H9 (cell line): ENCODE measurements around the gene TMEM273. TPM values are rescaled to one million over a fixed set of nuclear protein-coding genes. Genes with fewer than 3 reads are reported as not detected.

Experiments
- DNase-seq: peaks from one replicate; pipeline ENCODE4 v3.0.0-alpha.2; 2017
- H2AFZ ChIP-seq: one replicate; pipeline ENCODE4 v1.6.1; 2013; ENCODE audit warnings: mild to moderate bottlenecking, low read length, control low read depth, moderate library complexity
- H2AK5ac ChIP-seq: 2 replicates; pipeline ENCODE4 v1.6.1; 2013; ENCODE audit warnings: low read length, control low read depth, mixed read lengths; ENCODE audit not compliant: insufficient read length
- H2BK120ac ChIP-seq: one replicate; pipeline ENCODE4 v1.6.1; 2013; ENCODE audit warnings: low read depth, mild to moderate bottlenecking, low read length, control low read depth, inconsistent platforms; ENCODE audit not compliant: poor library complexity, severe bottlenecking
- H2BK12ac ChIP-seq: 2 replicates; pipeline ENCODE4 v1.6.1; 2013; ENCODE audit warnings: low read length, control low read depth, mixed read lengths, low read depth; ENCODE audit not compliant: insufficient read length
- H2BK15ac ChIP-seq: 2 replicates; pipeline ENCODE4 v1.6.1; 2013; ENCODE audit warnings: low read depth, low read length, control low read depth
- H2BK20ac ChIP-seq: one replicate; pipeline ENCODE4 v1.6.1; 2013; ENCODE audit warnings: low read depth, mild to moderate bottlenecking, low read length, control low read depth, inconsistent platforms; ENCODE audit not compliant: poor library complexity, severe bottlenecking
- H2BK5ac ChIP-seq: 2 replicates; pipeline ENCODE4 v1.6.1; 2013; ENCODE audit warnings: low read length, control low read depth, mixed read lengths; ENCODE audit not compliant: insufficient read length
- H3K14ac ChIP-seq: 2 replicates; pipeline ENCODE4 v1.6.1; 2013; ENCODE audit warnings: low read length, control low read depth; ENCODE audit not compliant: insufficient read depth
- H3K18ac ChIP-seq: 2 replicates; pipeline ENCODE4 v1.6.1; 2013; ENCODE audit warnings: low read depth, mild to moderate bottlenecking, mixed read lengths, low read length, control low read depth; ENCODE audit not compliant: insufficient read length
- H3K23ac ChIP-seq: 2 replicates; pipeline ENCODE4 v1.6.1; 2013; ENCODE audit warnings: low read length, control low read depth, mixed read lengths, low read depth; ENCODE audit not compliant: insufficient read length
- H3K23me2 ChIP-seq: 2 replicates; pipeline ENCODE4 v1.6.1; 2013; ENCODE audit warnings: low read depth, mild to moderate bottlenecking, mixed read lengths, low read length, control low read depth; ENCODE audit not compliant: insufficient read length, poor library complexity, severe bottlenecking
- H3K27ac ChIP-seq: 2 replicates; pipeline ENCODE4 v1.5.1; 2013; ENCODE audit warnings: low read length, control low read depth, mixed read lengths, low read depth; ENCODE audit not compliant: insufficient read length
- H3K27me3 ChIP-seq: 2 replicates; pipeline ENCODE4 v1.6.1; 2013; ENCODE audit warnings: low read length, control low read depth, inconsistent platforms; ENCODE audit not compliant: insufficient read depth
- H3K4ac ChIP-seq: 2 replicates; pipeline ENCODE4 v1.6.1; 2013; ENCODE audit warnings: low read depth, mild to moderate bottlenecking, control low read depth, inconsistent platforms, low read length, moderate library complexity
- H3K4me1 ChIP-seq: 2 replicates; pipeline ENCODE4 v1.6.1; 2013; ENCODE audit warnings: low read length, control low read depth, inconsistent platforms; ENCODE audit not compliant: insufficient read depth
- H3K4me2 ChIP-seq: 2 replicates; pipeline ENCODE4 v1.6.1; 2013; ENCODE audit warnings: low read length, control low read depth, mixed read lengths; ENCODE audit not compliant: insufficient read length, insufficient read depth
- H3K56ac ChIP-seq: 2 replicates; pipeline ENCODE4 v1.6.1; 2013; ENCODE audit warnings: low read depth, mild to moderate bottlenecking, mixed read lengths, low read length, control low read depth; ENCODE audit not compliant: insufficient read length
- H3K79me1 ChIP-seq: 2 replicates; pipeline ENCODE4 v1.6.1; 2013; ENCODE audit warnings: low read depth, mild to moderate bottlenecking, moderate library complexity, low read length, control low read depth, inconsistent platforms; ENCODE audit not compliant: insufficient read depth, poor library complexity, severe bottlenecking
- H3K79me2 ChIP-seq: 2 replicates; pipeline ENCODE4 v1.6.1; 2013; ENCODE audit warnings: low read length, control low read depth, inconsistent platforms; ENCODE audit not compliant: insufficient read depth
- H3K9ac ChIP-seq: 2 replicates; pipeline ENCODE4 v1.6.1; 2013; ENCODE audit warnings: low read length, control low read depth, mixed read lengths; ENCODE audit not compliant: insufficient read length; ENCODE audit errors: extremely low read depth
- H3K9me3 ChIP-seq: one replicate; pipeline ENCODE4 v1.6.1; 2013; ENCODE audit warnings: low read depth, low read length, inconsistent platforms; ENCODE audit not compliant: control insufficient read depth
- H3T11ph ChIP-seq: one replicate; pipeline ENCODE4 v1.6.1; 2013; ENCODE audit warnings: mild to moderate bottlenecking, low read length, control low read depth, inconsistent platforms
- H4K20me1 ChIP-seq: one replicate; pipeline ENCODE4 v1.6.1; 2013; ENCODE audit not compliant: control insufficient read depth, insufficient read length, insufficient read depth
- H4K5ac ChIP-seq: 2 replicates; pipeline ENCODE4 v1.6.1; 2013; ENCODE audit warnings: low read depth, mild to moderate bottlenecking, mixed read lengths, low read length, control low read depth; ENCODE audit not compliant: insufficient read length
- H4K8ac ChIP-seq: replicated peaks from 2 replicates; pipeline ENCODE4 v1.6.1; 2013; ENCODE audit warnings: low read length, control low read depth, mixed read lengths, low read depth; ENCODE audit not compliant: insufficient read length
- H4K91ac ChIP-seq: 2 replicates; pipeline ENCODE4 v1.6.1; 2013; ENCODE audit warnings: low read depth, mild to moderate bottlenecking, moderate library complexity, mixed read lengths, low read length, control low read depth; ENCODE audit not compliant: insufficient read length
- H3K27ac Mint-ChIP-seq, 3 experiments: 2 replicates in 2 of 3; 3 replicates in 1 of 3; pipeline ENCODE4 v1.8.0; 2020 to 2021; ENCODE audit warnings: mixed read lengths in 3 of 3, mild to moderate bottlenecking in 1 of 3, moderate library complexity in 1 of 3
- H3K27me3 Mint-ChIP-seq: 2 replicates; pipeline ENCODE4 v1.8.0; 2021; ENCODE audit warnings: low read depth, mild to moderate bottlenecking, moderate library complexity, mixed read lengths
- H3K36me3 Mint-ChIP-seq, 3 experiments: 2 replicates in 2 of 3; 3 replicates in 1 of 3; pipeline ENCODE4 v1.8.0; 2020 to 2021; ENCODE audit warnings: low read depth in 3 of 3, mixed read lengths in 3 of 3; ENCODE audit not compliant: insufficient read depth in 1 of 3
- H3K4me1 Mint-ChIP-seq, 2 experiments: 2 replicates each; pipeline ENCODE4 v1.8.0; 2020; ENCODE audit warnings: mixed read lengths in 2 of 2
- H3K4me3 Mint-ChIP-seq, 2 experiments: 2 replicates in 1 of 2; 3 replicates in 1 of 2; pipeline ENCODE4 v1.8.0; 2020 to 2021; ENCODE audit warnings: mild to moderate bottlenecking in 2 of 2, mixed read lengths in 2 of 2, moderate library complexity in 1 of 2
- H3K9me3 Mint-ChIP-seq, 2 experiments: 2 replicates in 1 of 2; 3 replicates in 1 of 2; pipeline ENCODE4 v1.8.0; 2020; ENCODE audit warnings: mild to moderate bottlenecking in 2 of 2, mixed read lengths in 2 of 2, moderate library complexity in 1 of 2
- CTCF ChIP-seq: fragments of 200-600 bp; sonication (generic); conservative IDR thresholded peaks from 3 replicates; pipeline ENCODE4 v1.8.0; 2021; ENCODE audit warnings: antibody characterized with exemption, mild to moderate bottlenecking
- WGBS: extraction: QIAGEN DNeasy Blood & Tissue Kit; methylation state at CpG from one replicate; pipeline ENCODE4 v1.1.7; 2013; ENCODE audit warnings: missing lambda C conversion rate, low lambda C conversion rate, mixed read lengths; ENCODE audit not compliant: insufficient read length; ENCODE audit errors: extremely low coverage; 5-methylcytosine and 5-hydroxymethylcytosine counted together
- total RNA-seq: library from RNA; stranded (reverse); gene quantifications from 2 replicates; pipeline ENCODE4 v1.2.1, GENCODE V29; 2021

Gene TMEM273
- total RNA-seq, 1 experiment from 2014 or later, result not detected

- Mint-ChIP-seq H3K27ac (no peak overlapping the region), H3K9me3 (no peaks in the 10 kb centered on the region)
Measured at GRCh38 chr10:49169776-49170175, 18.4 kb downstream of the TMEM273 start.

More at GRCh38 chr10:49169776-49170175, 18.4 kb downstream of the TMEM273 start:
- no peak overlapping the region for H3K4ac ChIP-seq
- no peak overlapping the region for H3K9ac ChIP-seq
- Mint-ChIP-seq H3K27me3 (no peaks in the 10 kb centered on the region; the same call in 1 of the 2 replicates), H3K36me3 (no peaks in the 10 kb centered on the region), H3K4me1 (peaks cover 9 to 15% of the 10 kb centered on the region in 2 experiments), H3K4me3 (no peak overlapping the region)
- H4K20me1 ChIP-seq, result no peaks in the 10 kb centered on the region
- no peak overlapping the region for H3K23ac ChIP-seq
- H2BK15ac ChIP-seq, result no peak overlapping the region
- no peak overlapping the region for H3T11ph ChIP-seq
- H4K5ac ChIP-seq, result no peak overlapping the region
- no peaks in the 10 kb centered on the region for H3K4me1 ChIP-seq
- no peak overlapping the region for H3K27ac ChIP-seq
- no peak overlapping the region for H2BK5ac ChIP-seq
- no peak overlapping the region for H2BK12ac ChIP-seq
- no CpG with 5 or more reads among the region's 4 CpGs for WGBS
- no peak overlapping the region for H3K56ac ChIP-seq
- H3K79me1 ChIP-seq, result no peaks in the 10 kb centered on the region
- H3K9me3 ChIP-seq, result no peaks in the 10 kb centered on the region
- no peak overlapping the region for H4K8ac ChIP-seq
- no peak overlapping the region for H4K91ac ChIP-seq
- no peak overlapping the region for H3K18ac ChIP-seq
- H3K23me2 ChIP-seq, result no peaks in the 10 kb centered on the region
- no peak overlapping the region for H3K14ac ChIP-seq
- TF ChIP-seq CTCF, result no peak
- H2BK120ac ChIP-seq, result no peak overlapping the region
- H2AFZ ChIP-seq, result no peak overlapping the region
- H3K4me2 ChIP-seq, result no peak overlapping the region
- H2BK20ac ChIP-seq, result no peak overlapping the region
- no peaks in the 10 kb centered on the region for H3K27me3 ChIP-seq
- no peak for DNase-seq
- H2AK5ac ChIP-seq, result no peak overlapping the region
- no peaks in the 10 kb centered on the region for H3K79me2 ChIP-seq
